Erythroblast (primary cell): ENCODE measurements around the gene PCDHA2.

Experiments
- GATA1 ChIP-seq: IDR thresholded peaks from 2 replicates; pipeline ENCODE4 v1.6.1; 2011; ENCODE audit warnings: low read depth, mild to moderate bottlenecking, control low read depth, low read length, moderate library complexity
- POLR2A ChIP-seq: IDR thresholded peaks from 2 replicates; pipeline ENCODE4 v1.6.1; 2011; ENCODE audit warnings: mild to moderate bottlenecking, low read length

GRCh38 chr5:140802781-140803271, 8.2 kb downstream of the PCDHA2 start:
- TF ChIP-seq POLR2A = no peak
- TF ChIP-seq GATA1 = no peak
